OCI-LY3 (cell line): ENCODE measurements around the gene ZAR1L.

Experiments
- H2AFZ ChIP-seq: fragments of 200-600, 300-600 bp; shearing (Covaris generic); 2 replicates; pipeline ENCODE4 v1.6.0; 2014; ENCODE audit warnings: antibody characterized with exemption, low read depth, low read length
- H3K27ac ChIP-seq: fragments of 200-600, 300-600 bp; sonication (generic); 2 replicates; pipeline ENCODE4 v1.5.1; 2014; ENCODE audit warnings: mild to moderate bottlenecking, low read length, moderate library complexity, mixed read lengths
- H3K27me3 ChIP-seq: fragments of 200-600, 300-600 bp; sonication (generic); 2 replicates; pipeline ENCODE4 v1.6.1; 2014; ENCODE audit warnings: low read depth, low read length, mixed read lengths
- H3K36me3 ChIP-seq: fragments of 200-600, 300-600 bp; sonication (generic); replicated peaks from 2 replicates; pipeline ENCODE3; 2014; ENCODE audit warnings: low read depth, low read length, mixed read lengths
- H3K4me1 ChIP-seq: fragments of 300-600, 200-600 bp; sonication (generic); 2 replicates; pipeline ENCODE4 v1.6.1; 2014; ENCODE audit warnings: low read length, mixed read lengths
- H3K4me2 ChIP-seq: fragments of 200-600, 300-600 bp; sonication (generic); 2 replicates; pipeline ENCODE4 v1.6.1; 2014; ENCODE audit warnings: low read length, mixed read lengths
- H3K4me3 ChIP-seq: fragments of 300-600, 200-600 bp; sonication (generic); 2 replicates; pipeline ENCODE4 v1.5.1; 2014; ENCODE audit warnings: antibody characterized with exemption, mild to moderate bottlenecking, low read length, moderate library complexity
- H3K79me2 ChIP-seq: fragments of 300-600, 200-600 bp; shearing (Covaris generic); 2 replicates; pipeline ENCODE4 v1.6.1; 2014; ENCODE audit warnings: mild to moderate bottlenecking, low read length, mixed read lengths
- H3K9ac ChIP-seq: fragments of 300-600, 200-600 bp; shearing (Covaris generic); 2 replicates; pipeline ENCODE4 v1.6.0; 2014; ENCODE audit warnings: mild to moderate bottlenecking, low read length, moderate library complexity
- H3K9me3 ChIP-seq: fragments of 200-600, 300-600 bp; shearing (Covaris generic); 2 replicates; pipeline ENCODE4 v1.6.1; 2014; ENCODE audit warnings: low read length, mixed read lengths; ENCODE audit not compliant: insufficient read depth
- H4K20me1 ChIP-seq: fragments of 200-600, 300-600 bp; sonication (generic); 2 replicates; pipeline ENCODE4 v1.6.1; 2016; ENCODE audit warnings: low read length, mixed read lengths; ENCODE audit not compliant: insufficient read depth
- CTCF ChIP-seq: fragments of 200-600, 300-600 bp; sonication (generic); IDR thresholded peaks from 2 replicates; pipeline ENCODE4 v1.5.1; 2014; ENCODE audit warnings: antibody characterized with exemption, low read length, low read depth
- EZH2phosphoT487 ChIP-seq: fragments of 200-600 bp; shearing (Covaris generic); IDR thresholded peaks from 2 replicates; pipeline ENCODE4 v1.6.1; 2018; ENCODE audit warnings: antibody characterized with exemption, mixed run types, low read depth

ZAR1L gene

GRCh38 chr13:32300920-32301319, 14.2 kb downstream of the ZAR1L start:
- Histone ChIP-seq H2AFZ (no peak overlapping the region), H3K27me3 (peaks cover 54% of the 10 kb centered on the region), H3K4me3 (no peak overlapping the region), H3K27ac (no peak overlapping the region), H3K36me3 (no peaks in the 10 kb centered on the region), H3K9me3 (no peaks in the 10 kb centered on the region), H3K4me2 (no peak overlapping the region), H4K20me1 (no peaks in the 10 kb centered on the region), H3K4me1 (no peaks in the 10 kb centered on the region), H3K9ac (no peak overlapping the region), H3K79me2 (no peaks in the 10 kb centered on the region)
- TF ChIP-seq EZH2phosphoT487 (no peak), CTCF (no peak)

GRCh38 chr13:32300406-32300805, 14.8 kb downstream of the ZAR1L start:
- H3K79me2 ChIP-seq = no peaks in the 10 kb centered on the region
- no peak overlapping the region for H3K9ac ChIP-seq
- no peaks in the 10 kb centered on the region for H3K4me1 ChIP-seq
- no peaks in the 10 kb centered on the region for H3K36me3 ChIP-seq
- H3K4me3 ChIP-seq = no peak overlapping the region
- H3K9me3 ChIP-seq = no peaks in the 10 kb centered on the region
- peaks cover 54% of the 10 kb centered on the region for H3K27me3 ChIP-seq
- no peak for TF ChIP-seq EZH2phosphoT487
- no peak for TF ChIP-seq CTCF
- no peaks in the 10 kb centered on the region for H4K20me1 ChIP-seq
- no peak overlapping the region for H3K27ac ChIP-seq
- H3K4me2 ChIP-seq = no peak overlapping the region
- H2AFZ ChIP-seq = no peak overlapping the region

- no peak overlapping the region for H3K4me2 ChIP-seq
- H3K27ac ChIP-seq = no peak overlapping the region
- no peak overlapping the region for H2AFZ ChIP-seq
- H3K36me3 ChIP-seq = no peaks in the 10 kb centered on the region
- H4K20me1 ChIP-seq = no peaks in the 10 kb centered on the region
- H3K9ac ChIP-seq = no peak overlapping the region
- H3K79me2 ChIP-seq = no peaks in the 10 kb centered on the region
- no peak for TF ChIP-seq CTCF
- no peaks in the 10 kb centered on the region for H3K4me1 ChIP-seq
- peaks cover 54% of the 10 kb centered on the region for H3K27me3 ChIP-seq
- H3K9me3 ChIP-seq = no peaks in the 10 kb centered on the region
- no peak overlapping the region for H3K4me3 ChIP-seq
These were observed 15.3 kb downstream of the ZAR1L start for GRCh38 chr13:32299893-32300292.

GRCh38 chr13:32298695-32299094, 16.5 kb downstream of the ZAR1L start:
- no peak overlapping the region for H3K27ac ChIP-seq
- no peak overlapping the region for H3K9ac ChIP-seq
- no peak for TF ChIP-seq EZH2phosphoT487
- TF ChIP-seq CTCF = no peak
- H3K4me2 ChIP-seq = no peak overlapping the region
- no peaks in the 10 kb centered on the region for H3K36me3 ChIP-seq
- no peak overlapping the region for H3K4me3 ChIP-seq
- H4K20me1 ChIP-seq = no peaks in the 10 kb centered on the region
- H3K4me1 ChIP-seq = no peaks in the 10 kb centered on the region
- H3K27me3 ChIP-seq = peaks cover 56% of the 10 kb centered on the region
- H3K79me2 ChIP-seq = no peaks in the 10 kb centered on the region
- H3K9me3 ChIP-seq = no peaks in the 10 kb centered on the region
- H2AFZ ChIP-seq = no peak overlapping the region
